Activated T-cell treated with anti-CD3 and anti-CD28 coated beads, Interleukin-2, amount 50 U/mL, for 72 hours (primary cell): ENCODE results near the gene AMDHD2. TPM values are rescaled to one million over a fixed set of nuclear protein-coding genes. Genes with fewer than 3 reads are reported as not detected.
"Not testable (repeated sequence)": the region's sequence is repeated elsewhere in the genome, so short reads cannot be mapped to it uniquely, and the experiment has no call there.

ENCODE experiments used
- ATAC-seq, 2 donors: fragments of 150-1000 bp; cut with Tn5 transposase; replicated peaks in 1 of 2; 2 replicates each; pipeline ENCODE4 v1.10.0; 2021; ENCODE audit warnings: moderate library complexity in 2 of 2, mild to moderate bottlenecking in 1 of 2
- DNase-seq, 2 donors: peaks; one replicate each; pipeline ENCODE4 v3.0.0; 2021 to 2022; ENCODE audit warnings: mixed read lengths in 1 of 2
- H3K27ac Mint-ChIP-seq: one replicate; pipeline ENCODE4 v1.8.0; 2022; ENCODE audit warnings: mild to moderate bottlenecking, moderate library complexity, mixed read lengths
- H3K27me3 Mint-ChIP-seq: one replicate; pipeline ENCODE4 v1.8.0; 2022; ENCODE audit warnings: low read depth, mixed read lengths
- H3K36me3 Mint-ChIP-seq, 2 donors: one replicate each; pipeline ENCODE4 v1.8.0; 2022; ENCODE audit warnings: mixed read lengths in 2 of 2, mild to moderate bottlenecking in 1 of 2; ENCODE audit not compliant: insufficient read depth in 2 of 2
- H3K4me1 Mint-ChIP-seq: one replicate; pipeline ENCODE4 v1.8.0; 2022; ENCODE audit warnings: low read depth, mixed read lengths
- H3K4me3 Mint-ChIP-seq, 2 donors: one replicate each; pipeline ENCODE4 v1.8.0; 2022; ENCODE audit warnings: mild to moderate bottlenecking in 2 of 2, mixed read lengths in 2 of 2, moderate library complexity in 2 of 2
- H3K9me3 Mint-ChIP-seq, 2 donors: one replicate each; pipeline ENCODE4 v1.8.0; 2022; ENCODE audit warnings: mixed read lengths in 2 of 2
- total RNA-seq, 2 donors: library from RNA; stranded (reverse); gene quantifications; one replicate each; pipeline ENCODE4 v1.2.3, GENCODE V29; 2022

The AMDHD2 gene
- total RNA-seq, 2 donors from 2014 or later: 28.2 to 33.8 TPM

DNA sequence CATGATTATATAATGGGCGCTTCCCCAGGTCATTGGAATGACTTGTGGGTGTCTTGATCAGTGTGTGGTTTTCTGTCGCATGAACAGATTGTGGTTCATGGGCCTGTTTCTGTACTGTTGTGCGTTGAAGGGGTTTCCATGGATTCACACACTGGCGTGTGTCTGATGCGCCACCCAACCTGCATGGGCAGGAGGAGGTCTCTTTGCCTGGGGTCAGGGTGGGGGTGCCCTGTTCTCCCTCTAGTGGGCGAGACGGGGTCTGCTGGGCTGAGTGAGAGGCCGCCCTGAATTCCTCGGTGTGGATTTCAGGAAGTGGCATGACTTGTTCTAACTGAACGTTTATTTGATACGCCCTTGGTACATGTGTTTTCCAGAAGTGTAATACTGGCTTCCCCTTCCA is 60.0 kb downstream of the AMDHD2 start:
- not testable (repeated sequence) for H3K9me3 Mint-ChIP-seq

GRCh38 chr16:2580818-2581217 is 60.6 kb downstream of the AMDHD2 start:
- not testable (repeated sequence) for H3K4me1 Mint-ChIP-seq, H3K9me3 Mint-ChIP-seq, H3K27ac Mint-ChIP-seq, DNase-seq, H3K27me3 Mint-ChIP-seq, ATAC-seq, H3K36me3 Mint-ChIP-seq, H3K4me3 Mint-ChIP-seq

More for the DNA sequence above, 60.0 kb downstream of the AMDHD2 start:
- H3K4me3 Mint-ChIP-seq, H3K27me3 Mint-ChIP-seq, H3K36me3 Mint-ChIP-seq, H3K27ac Mint-ChIP-seq, H3K4me1 Mint-ChIP-seq: not testable (repeated sequence)
- ATAC-seq: peak; percentile 39 to 72
- peak in 1 of 2 donors; percentile 24 for DNase-seq

Other genes starting within 250 kb of the AMDHD2 start
- 10 to 100 TPM; 13.7 to 14.6 TPM for gene ABCA3, start 179.6 kb upstream of the AMDHD2 start, total RNA-seq
- 10 to 100 TPM; 49.2 to 68.6 TPM for gene CCNF, start 90.9 kb upstream of the AMDHD2 start, total RNA-seq
- 10 to 100 TPM; 23.0 to 32.7 TPM for gene TEDC2, start 60.3 kb upstream of the AMDHD2 start, total RNA-seq
- not detected for gene NTN3, start 49.1 kb upstream of the AMDHD2 start, total RNA-seq
- 10 to 100 TPM; 13.6 to 20.4 TPM for gene TBC1D24, start 45.2 kb upstream of the AMDHD2 start, total RNA-seq
- 10 to 100 TPM; 94.2 to 94.8 TPM for gene ATP6V0C, start 6.4 kb upstream of the AMDHD2 start, total RNA-seq
- under 1 TPM in 1 of 2 donors, not detected in 1; 0.30 TPM for gene CEMP1, start 11.0 kb downstream of the AMDHD2 start, total RNA-seq
- gene PDPK1, start 17.6 kb downstream of the AMDHD2 start, total RNA-seq: 10 to 100 TPM; 53.0 to 53.8 TPM
- 10 to 100 TPM; 44.8 to 50.2 TPM for gene KCTD5, start 162.2 kb downstream of the AMDHD2 start, total RNA-seq
- gene PRSS27, start 199.9 kb downstream of the AMDHD2 start, total RNA-seq: 1 to 10 TPM; 7.6 to 8.8 TPM
- 100 to 1,000 TPM; 696 to 731 TPM for gene SRRM2, start 232.3 kb downstream of the AMDHD2 start, total RNA-seq